H9 (cell line): Measurements from ENCODE around the gene AVEN. TPM values are rescaled to one million over a fixed set of nuclear protein-coding genes. Genes with fewer than 3 reads are reported as not detected.
"Not testable (repeated sequence)": the region's sequence is repeated elsewhere in the genome, so short reads cannot be mapped to it uniquely, and the experiment has no call there.

Source experiments
- DNase-seq: peaks from one replicate; pipeline ENCODE4 v3.0.0-alpha.2; 2017
- H2AFZ ChIP-seq: one replicate; pipeline ENCODE4 v1.6.1; 2013; ENCODE audit warnings: mild to moderate bottlenecking, low read length, control low read depth, moderate library complexity
- H2AK5ac ChIP-seq: 2 replicates; pipeline ENCODE4 v1.6.1; 2013; ENCODE audit warnings: low read length, control low read depth, mixed read lengths; ENCODE audit not compliant: insufficient read length
- H2BK120ac ChIP-seq: one replicate; pipeline ENCODE4 v1.6.1; 2013; ENCODE audit warnings: low read depth, mild to moderate bottlenecking, low read length, control low read depth, inconsistent platforms; ENCODE audit not compliant: poor library complexity, severe bottlenecking
- H2BK12ac ChIP-seq: 2 replicates; pipeline ENCODE4 v1.6.1; 2013; ENCODE audit warnings: low read length, control low read depth, mixed read lengths, low read depth; ENCODE audit not compliant: insufficient read length
- H2BK15ac ChIP-seq: 2 replicates; pipeline ENCODE4 v1.6.1; 2013; ENCODE audit warnings: low read depth, low read length, control low read depth
- H2BK20ac ChIP-seq: one replicate; pipeline ENCODE4 v1.6.1; 2013; ENCODE audit warnings: low read depth, mild to moderate bottlenecking, low read length, control low read depth, inconsistent platforms; ENCODE audit not compliant: poor library complexity, severe bottlenecking
- H2BK5ac ChIP-seq: 2 replicates; pipeline ENCODE4 v1.6.1; 2013; ENCODE audit warnings: low read length, control low read depth, mixed read lengths; ENCODE audit not compliant: insufficient read length
- H3K14ac ChIP-seq: 2 replicates; pipeline ENCODE4 v1.6.1; 2013; ENCODE audit warnings: low read length, control low read depth; ENCODE audit not compliant: insufficient read depth
- H3K18ac ChIP-seq: 2 replicates; pipeline ENCODE4 v1.6.1; 2013; ENCODE audit warnings: low read depth, mild to moderate bottlenecking, mixed read lengths, low read length, control low read depth; ENCODE audit not compliant: insufficient read length
- H3K23ac ChIP-seq: 2 replicates; pipeline ENCODE4 v1.6.1; 2013; ENCODE audit warnings: low read length, control low read depth, mixed read lengths, low read depth; ENCODE audit not compliant: insufficient read length
- H3K23me2 ChIP-seq: 2 replicates; pipeline ENCODE4 v1.6.1; 2013; ENCODE audit warnings: low read depth, mild to moderate bottlenecking, mixed read lengths, low read length, control low read depth; ENCODE audit not compliant: insufficient read length, poor library complexity, severe bottlenecking
- H3K27ac ChIP-seq: 2 replicates; pipeline ENCODE4 v1.5.1; 2013; ENCODE audit warnings: low read length, control low read depth, mixed read lengths, low read depth; ENCODE audit not compliant: insufficient read length
- H3K27me3 ChIP-seq: 2 replicates; pipeline ENCODE4 v1.6.1; 2013; ENCODE audit warnings: low read length, control low read depth, inconsistent platforms; ENCODE audit not compliant: insufficient read depth
- H3K4ac ChIP-seq: 2 replicates; pipeline ENCODE4 v1.6.1; 2013; ENCODE audit warnings: low read depth, mild to moderate bottlenecking, control low read depth, inconsistent platforms, low read length, moderate library complexity
- H3K4me1 ChIP-seq: 2 replicates; pipeline ENCODE4 v1.6.1; 2013; ENCODE audit warnings: low read length, control low read depth, inconsistent platforms; ENCODE audit not compliant: insufficient read depth
- H3K4me2 ChIP-seq: 2 replicates; pipeline ENCODE4 v1.6.1; 2013; ENCODE audit warnings: low read length, control low read depth, mixed read lengths; ENCODE audit not compliant: insufficient read length, insufficient read depth
- H3K56ac ChIP-seq: 2 replicates; pipeline ENCODE4 v1.6.1; 2013; ENCODE audit warnings: low read depth, mild to moderate bottlenecking, mixed read lengths, low read length, control low read depth; ENCODE audit not compliant: insufficient read length
- H3K79me1 ChIP-seq: 2 replicates; pipeline ENCODE4 v1.6.1; 2013; ENCODE audit warnings: low read depth, mild to moderate bottlenecking, moderate library complexity, low read length, control low read depth, inconsistent platforms; ENCODE audit not compliant: insufficient read depth, poor library complexity, severe bottlenecking
- H3K79me2 ChIP-seq: 2 replicates; pipeline ENCODE4 v1.6.1; 2013; ENCODE audit warnings: low read length, control low read depth, inconsistent platforms; ENCODE audit not compliant: insufficient read depth
- H3K9ac ChIP-seq: 2 replicates; pipeline ENCODE4 v1.6.1; 2013; ENCODE audit warnings: low read length, control low read depth, mixed read lengths; ENCODE audit not compliant: insufficient read length; ENCODE audit errors: extremely low read depth
- H3K9me3 ChIP-seq: one replicate; pipeline ENCODE4 v1.6.1; 2013; ENCODE audit warnings: low read depth, low read length, inconsistent platforms; ENCODE audit not compliant: control insufficient read depth
- H3T11ph ChIP-seq: one replicate; pipeline ENCODE4 v1.6.1; 2013; ENCODE audit warnings: mild to moderate bottlenecking, low read length, control low read depth, inconsistent platforms
- H4K20me1 ChIP-seq: one replicate; pipeline ENCODE4 v1.6.1; 2013; ENCODE audit not compliant: control insufficient read depth, insufficient read length, insufficient read depth
- H4K5ac ChIP-seq: 2 replicates; pipeline ENCODE4 v1.6.1; 2013; ENCODE audit warnings: low read depth, mild to moderate bottlenecking, mixed read lengths, low read length, control low read depth; ENCODE audit not compliant: insufficient read length
- H4K8ac ChIP-seq: replicated peaks from 2 replicates; pipeline ENCODE4 v1.6.1; 2013; ENCODE audit warnings: low read length, control low read depth, mixed read lengths, low read depth; ENCODE audit not compliant: insufficient read length
- H4K91ac ChIP-seq: 2 replicates; pipeline ENCODE4 v1.6.1; 2013; ENCODE audit warnings: low read depth, mild to moderate bottlenecking, moderate library complexity, mixed read lengths, low read length, control low read depth; ENCODE audit not compliant: insufficient read length
- H3K27ac Mint-ChIP-seq, 3 experiments: 2 replicates in 2 of 3; 3 replicates in 1 of 3; pipeline ENCODE4 v1.8.0; 2020 to 2021; ENCODE audit warnings: mixed read lengths in 3 of 3, mild to moderate bottlenecking in 1 of 3, moderate library complexity in 1 of 3
- H3K27me3 Mint-ChIP-seq: 2 replicates; pipeline ENCODE4 v1.8.0; 2021; ENCODE audit warnings: low read depth, mild to moderate bottlenecking, moderate library complexity, mixed read lengths
- H3K36me3 Mint-ChIP-seq, 3 experiments: 2 replicates in 2 of 3; 3 replicates in 1 of 3; pipeline ENCODE4 v1.8.0; 2020 to 2021; ENCODE audit warnings: low read depth in 3 of 3, mixed read lengths in 3 of 3; ENCODE audit not compliant: insufficient read depth in 1 of 3
- H3K4me1 Mint-ChIP-seq, 2 experiments: 2 replicates each; pipeline ENCODE4 v1.8.0; 2020; ENCODE audit warnings: mixed read lengths in 2 of 2
- H3K4me3 Mint-ChIP-seq, 2 experiments: 2 replicates in 1 of 2; 3 replicates in 1 of 2; pipeline ENCODE4 v1.8.0; 2020 to 2021; ENCODE audit warnings: mild to moderate bottlenecking in 2 of 2, mixed read lengths in 2 of 2, moderate library complexity in 1 of 2
- H3K9me3 Mint-ChIP-seq, 2 experiments: 2 replicates in 1 of 2; 3 replicates in 1 of 2; pipeline ENCODE4 v1.8.0; 2020; ENCODE audit warnings: mild to moderate bottlenecking in 2 of 2, mixed read lengths in 2 of 2, moderate library complexity in 1 of 2
- CTCF ChIP-seq: fragments of 200-600 bp; sonication (generic); conservative IDR thresholded peaks from 3 replicates; pipeline ENCODE4 v1.8.0; 2021; ENCODE audit warnings: antibody characterized with exemption, mild to moderate bottlenecking
- WGBS: extraction: QIAGEN DNeasy Blood & Tissue Kit; methylation state at CpG from one replicate; pipeline ENCODE4 v1.1.7; 2013; ENCODE audit warnings: missing lambda C conversion rate, low lambda C conversion rate, mixed read lengths; ENCODE audit not compliant: insufficient read length; ENCODE audit errors: extremely low coverage; 5-methylcytosine and 5-hydroxymethylcytosine counted together
- total RNA-seq: library from RNA; stranded (reverse); gene quantifications from 2 replicates; pipeline ENCODE4 v1.2.1, GENCODE V29; 2021

Gene AVEN
- total RNA-seq, 1 experiment from 2014 or later: 16.1 TPM

- Histone ChIP-seq H3K4ac (no peak overlapping the region), H4K8ac (no peak overlapping the region), H4K91ac (no peak overlapping the region), H3K14ac (no peak overlapping the region), H3K9me3 (no peaks in the 10 kb centered on the region), H4K20me1 (no peaks in the 10 kb centered on the region), H2BK5ac (no peak overlapping the region), H2BK12ac (no peak overlapping the region), H3K79me2 (no peaks in the 10 kb centered on the region), H2BK120ac (no peak overlapping the region), H2BK20ac (no peak overlapping the region), H4K5ac (no peak overlapping the region), H3T11ph (no peak overlapping the region), H3K4me2 (no peak overlapping the region), H3K79me1 (no peaks in the 10 kb centered on the region), H3K4me1 (no peaks in the 10 kb centered on the region), H3K23me2 (no peaks in the 10 kb centered on the region), H3K27me3 (no peaks in the 10 kb centered on the region), H2BK15ac (no peak overlapping the region), H2AK5ac (no peak overlapping the region), H3K27ac (no peak overlapping the region), H3K23ac (no peak overlapping the region), H2AFZ (no peak overlapping the region), H3K9ac (no peak overlapping the region), H3K56ac (no peak overlapping the region), H3K18ac (no peak overlapping the region)
- no peak for DNase-seq
- Mint-ChIP-seq H3K4me3 (no peak overlapping the region), H3K4me1 (peaks cover 7 to 10% of the 10 kb centered on the region in 2 experiments), H3K36me3 (no peaks in the 10 kb centered on the region), H3K27ac (no peak overlapping the region), H3K27me3 (no peaks in the 10 kb centered on the region), H3K9me3 (no peaks in the 10 kb centered on the region)
- no CpG with 5 or more reads among the region's 4 CpGs for WGBS
- no peak for TF ChIP-seq CTCF
Observed at GRCh38 chr15:33822479-33822878, 216.5 kb downstream of the AVEN start.

DNA sequence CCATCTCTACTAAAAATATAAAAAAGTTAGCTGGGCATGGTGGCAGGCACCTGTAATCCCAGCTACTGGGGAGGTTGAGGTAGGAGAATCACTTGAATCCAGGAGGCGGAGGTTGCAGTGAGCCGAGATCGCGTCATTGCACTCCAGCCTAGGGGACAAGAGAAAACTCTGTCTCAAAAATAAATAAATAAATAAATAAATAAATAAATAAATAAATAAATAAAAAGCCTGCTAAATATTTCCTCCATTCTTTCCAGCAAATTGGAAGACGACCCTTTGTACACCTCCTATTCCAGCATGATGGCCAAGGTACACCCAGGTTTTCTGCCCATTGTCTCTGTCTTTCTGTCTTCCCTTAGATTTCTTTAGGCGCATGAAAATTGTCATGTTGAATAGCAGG, 219.5 kb downstream of the AVEN start:
- not testable (repeated sequence) for H4K8ac ChIP-seq, H3K18ac ChIP-seq, H4K5ac ChIP-seq, H3K4ac ChIP-seq, H3K14ac ChIP-seq, H3K36me3 Mint-ChIP-seq, H2BK120ac ChIP-seq, H3K27me3 Mint-ChIP-seq, DNase-seq, H3K4me2 ChIP-seq, H3K9me3 Mint-ChIP-seq, H3K23me2 ChIP-seq, H3K27me3 ChIP-seq, H4K91ac ChIP-seq, H2BK20ac ChIP-seq, H3K4me3 Mint-ChIP-seq, H3K23ac ChIP-seq, H2BK15ac ChIP-seq, H3K9ac ChIP-seq, H2BK5ac ChIP-seq, H3K79me2 ChIP-seq, H2BK12ac ChIP-seq, H3T11ph ChIP-seq, H2AK5ac ChIP-seq, H3K79me1 ChIP-seq, H4K20me1 ChIP-seq, H3K27ac ChIP-seq, H3K27ac Mint-ChIP-seq, H3K56ac ChIP-seq, H3K9me3 ChIP-seq, H2AFZ ChIP-seq, H3K4me1 ChIP-seq
- no CpG with 5 or more reads among the region's 6 CpGs for WGBS
- peaks cover 7 to 10% of the 10 kb centered on the region in 2 experiments for H3K4me1 Mint-ChIP-seq
